ACC112 (cell line): ENCODE data around the gene MYLK.
A peak's percentile ranks its signal among the peaks of the same experiment; 100 is the strongest.

ENCODE experiments used
- H2AFZ ChIP-seq: fragments of 200-600 bp; sonication (generic); one replicate; pipeline ENCODE4 v1.6.0; 2017; ENCODE audit warnings: antibody characterized with exemption, low read length; ENCODE audit not compliant: unreplicated experiment
- H3K27ac ChIP-seq: fragments of 200-600 bp; sonication (generic); 2 replicates; pipeline ENCODE4 v1.5.1; 2014; ENCODE audit warnings: low read depth, mild to moderate bottlenecking, antibody characterized with exemption, low read length, moderate library complexity
- H3K27me3 ChIP-seq: fragments of 200-600 bp; sonication (generic); 2 replicates; pipeline ENCODE4 v1.6.1; 2014; ENCODE audit warnings: mild to moderate bottlenecking, antibody characterized with exemption, low read length, moderate library complexity, mixed read lengths; ENCODE audit not compliant: insufficient read depth
- H3K36me3 ChIP-seq: fragments of 200-600 bp; sonication (generic); 2 replicates; pipeline ENCODE4 v1.6.1; 2016; ENCODE audit warnings: mild to moderate bottlenecking, antibody characterized with exemption, low read length, moderate library complexity, mixed read lengths; ENCODE audit not compliant: insufficient read depth
- H3K4me1 ChIP-seq: fragments of 200-600 bp; sonication (generic); one replicate; pipeline ENCODE4 v1.6.1; 2016; ENCODE audit warnings: low read length, mixed read lengths; ENCODE audit not compliant: insufficient read depth, unreplicated experiment, control insufficient read depth
- H3K4me3 ChIP-seq: fragments of 200-600 bp; sonication (generic); 2 replicates; pipeline ENCODE4 v1.5.1; 2014; ENCODE audit warnings: mild to moderate bottlenecking, low read depth, low read length
- H3K79me2 ChIP-seq: fragments of 200-600 bp; sonication (generic); one replicate; pipeline ENCODE4 v1.6.0; 2016; ENCODE audit warnings: low read length; ENCODE audit not compliant: control insufficient read depth, unreplicated experiment, insufficient read depth

MYLK gene

DNA sequence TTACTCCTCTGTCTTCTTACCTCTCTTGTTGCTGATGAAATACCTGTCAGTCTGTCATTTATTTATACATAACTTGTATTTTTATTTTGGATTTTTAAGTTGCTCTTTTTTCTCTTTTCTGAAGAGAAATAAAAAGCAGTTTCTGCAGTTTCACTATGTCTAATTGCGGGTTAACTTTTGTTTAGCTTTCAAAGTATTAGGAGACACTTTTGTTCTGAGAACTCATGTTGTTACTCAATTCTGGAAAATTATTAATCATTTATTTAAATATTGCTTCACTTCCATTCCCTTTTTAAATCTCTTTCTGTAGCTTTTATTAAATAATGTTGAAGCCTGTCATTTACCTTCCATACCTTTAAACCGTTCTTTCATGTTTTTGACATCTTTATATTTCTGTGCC lies 29.2 kb downstream of the MYLK start:
- H3K79me2 ChIP-seq, result no peaks in the 10 kb centered on the region
- no peak overlapping the region for H2AFZ ChIP-seq
- no peaks in the 10 kb centered on the region for H3K36me3 ChIP-seq
- H3K27ac ChIP-seq, result no peak overlapping the region
- H3K4me3 ChIP-seq, result no peak overlapping the region
- H3K27me3 ChIP-seq, result no peaks in the 10 kb centered on the region
- no peaks in the 10 kb centered on the region for H3K4me1 ChIP-seq

DNA sequence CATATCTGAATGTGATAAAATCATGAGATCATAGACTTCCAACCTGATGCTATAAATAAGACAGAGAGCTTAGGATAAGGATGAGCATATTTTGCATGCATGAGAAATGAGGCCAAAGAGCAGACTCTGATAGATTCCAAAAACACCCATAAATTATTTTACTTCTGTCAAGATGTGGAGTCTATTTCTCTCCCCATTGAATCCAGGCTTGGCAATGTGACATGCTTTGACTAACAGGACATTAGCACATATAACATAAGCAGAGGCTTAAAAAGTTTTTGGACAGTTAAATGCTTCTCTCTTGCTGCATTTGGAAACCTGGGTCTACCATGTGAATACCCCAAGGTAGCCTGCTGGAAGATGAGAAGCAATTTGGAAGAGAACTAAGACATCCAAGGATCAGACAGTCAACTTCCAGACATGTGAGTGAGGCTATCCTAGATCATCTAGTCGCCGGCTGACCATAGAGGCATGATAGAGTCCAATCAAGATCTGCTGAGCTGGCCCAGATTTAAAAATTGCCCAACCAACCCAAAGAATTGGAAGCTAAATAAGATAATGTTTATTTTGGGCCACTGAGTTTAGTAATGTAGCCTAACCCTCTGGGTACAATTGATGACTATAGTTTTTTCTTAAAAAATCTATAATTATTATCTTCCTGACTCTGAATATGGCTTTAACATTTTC lies 30.3 kb downstream of the MYLK start:
- Histone ChIP-seq H2AFZ (no peak overlapping the region), H3K27ac (no peak overlapping the region), H3K4me3 (no peak overlapping the region), H3K79me2 (no peaks in the 10 kb centered on the region), H3K27me3 (no peaks in the 10 kb centered on the region), H3K36me3 (no peaks in the 10 kb centered on the region), H3K4me1 (no peaks in the 10 kb centered on the region)

DNA sequence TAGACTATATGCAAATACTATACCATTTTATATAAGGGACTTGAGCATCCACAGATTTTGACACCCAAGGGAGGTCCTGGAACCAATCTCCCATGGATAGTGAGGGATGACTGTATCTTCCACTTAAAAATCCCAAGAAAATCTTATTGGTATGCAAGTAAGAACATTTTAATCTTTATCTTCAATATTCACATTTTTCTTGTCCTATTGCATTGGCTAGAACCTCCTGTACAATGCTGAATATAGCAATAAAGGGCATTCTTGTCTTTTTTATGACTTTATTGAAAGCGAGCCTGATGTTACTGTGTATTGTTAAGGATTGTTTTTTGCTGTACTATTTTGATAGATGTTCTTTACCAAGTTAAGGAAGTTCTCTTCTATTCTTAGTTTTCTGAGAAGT lies 36.9 kb downstream of the MYLK start:
- Histone ChIP-seq H3K36me3 (no peaks in the 10 kb centered on the region), H3K27me3 (no peaks in the 10 kb centered on the region), H3K79me2 (no peaks in the 10 kb centered on the region), H3K4me1 (no peaks in the 10 kb centered on the region), H2AFZ (no peak overlapping the region), H3K4me3 (no peak overlapping the region), H3K27ac (no peak overlapping the region)

GRCh38 chr3:123843668-123844067 lies 40.5 kb downstream of the MYLK start:
- Histone ChIP-seq H3K79me2 (no peaks in the 10 kb centered on the region), H3K27ac (no peak overlapping the region), H3K36me3 (peaks cover 9% of the 10 kb centered on the region; the same call in 1 of the 2 replicates), H2AFZ (no peak overlapping the region), H3K4me1 (no peaks in the 10 kb centered on the region), H3K27me3 (no peaks in the 10 kb centered on the region), H3K4me3 (no peak overlapping the region)

DNA sequence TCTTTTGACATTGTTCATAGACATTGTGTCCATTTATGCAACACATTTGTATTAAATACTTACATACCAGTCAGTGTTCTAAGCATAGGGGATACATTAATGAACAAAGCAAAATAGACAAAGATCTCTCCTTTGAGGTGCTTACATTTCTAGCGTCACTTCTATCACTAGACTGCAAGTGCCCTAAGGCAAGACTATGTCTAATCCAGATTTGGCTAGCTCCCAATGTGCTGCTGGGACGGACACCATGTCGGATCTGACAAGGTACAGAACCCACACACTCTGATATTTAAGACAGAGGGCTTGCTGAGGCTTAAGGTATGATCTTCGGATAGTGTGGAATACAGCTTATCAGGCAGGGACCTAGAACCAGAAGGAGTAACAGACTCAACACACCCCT lies 41.4 kb downstream of the MYLK start:
- Histone ChIP-seq H3K27me3 (no peaks in the 10 kb centered on the region), H3K4me3 (no peak overlapping the region), H2AFZ (no peak overlapping the region), H3K36me3 (peaks cover 12% of the 10 kb centered on the region; the same call in 1 of the 2 replicates), H3K4me1 (no peaks in the 10 kb centered on the region), H3K79me2 (no peaks in the 10 kb centered on the region), H3K27ac (no peak overlapping the region)

DNA sequence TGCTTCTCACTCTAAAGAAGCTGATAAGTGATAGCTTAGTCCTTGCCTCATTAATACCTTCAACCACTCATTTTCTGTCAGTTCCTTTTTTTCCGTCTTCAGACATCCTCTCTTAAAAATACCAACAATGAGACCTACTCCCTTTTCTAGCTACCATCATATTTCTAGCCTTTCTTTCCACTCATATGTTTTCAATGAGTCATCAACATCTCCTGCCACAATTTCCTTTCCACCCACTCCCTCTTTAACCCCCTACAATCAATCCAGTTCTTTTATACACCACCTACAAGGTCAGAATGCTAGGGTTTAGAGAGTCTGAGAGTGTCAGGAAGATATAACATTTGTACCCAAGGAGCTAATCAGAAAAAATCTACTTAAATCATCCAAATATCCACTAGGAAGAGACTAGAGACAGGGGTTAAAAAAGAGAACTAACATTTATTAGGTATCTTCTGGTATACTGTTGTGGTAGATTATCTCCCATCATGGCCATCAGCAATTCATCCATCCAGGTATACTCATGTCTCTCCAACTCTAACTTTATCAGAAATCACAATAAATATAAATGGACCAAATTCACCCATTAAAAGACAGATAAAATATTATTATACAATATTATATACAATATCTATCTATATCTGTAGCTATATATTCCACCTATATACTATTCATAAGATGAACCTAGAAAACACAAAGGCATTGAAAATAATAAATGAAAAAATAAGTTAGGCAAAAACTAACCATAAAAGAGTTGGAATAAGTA lies 42.5 kb downstream of the MYLK start:
- Histone ChIP-seq H3K79me2 (no peaks in the 10 kb centered on the region), H3K4me3 (no peak overlapping the region), H3K27ac (no peak overlapping the region), H2AFZ (peak overlapping the region; percentile 27), H3K27me3 (no peaks in the 10 kb centered on the region), H3K4me1 (no peaks in the 10 kb centered on the region), H3K36me3 (peaks cover 12% of the 10 kb centered on the region; the same call in 1 of the 2 replicates)

DNA sequence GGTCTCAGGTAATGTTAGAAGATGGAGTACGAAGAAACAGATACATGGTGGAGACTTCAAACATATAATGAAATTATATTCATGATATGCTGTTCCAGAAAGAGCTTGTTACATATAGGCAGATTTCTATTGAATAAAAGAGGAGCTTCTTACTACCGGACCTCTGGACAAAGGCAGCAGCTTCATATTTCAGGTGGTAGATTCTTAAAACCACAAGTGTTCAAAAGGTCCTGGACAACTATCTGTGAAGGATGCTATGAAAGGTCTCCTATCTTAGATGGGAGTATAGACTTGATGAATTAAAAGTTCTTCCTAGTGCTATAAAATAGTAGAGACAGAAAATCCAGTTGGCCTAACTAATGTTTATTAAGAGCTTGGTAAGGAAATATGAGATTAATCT lies 43.2 kb downstream of the MYLK start:
- Histone ChIP-seq H3K27me3 (no peaks in the 10 kb centered on the region), H3K4me1 (no peaks in the 10 kb centered on the region), H2AFZ (no peak overlapping the region), H3K79me2 (no peaks in the 10 kb centered on the region), H3K36me3 (peaks cover 12% of the 10 kb centered on the region; the same call in 1 of the 2 replicates), H3K4me3 (no peak overlapping the region), H3K27ac (no peak overlapping the region)

DNA sequence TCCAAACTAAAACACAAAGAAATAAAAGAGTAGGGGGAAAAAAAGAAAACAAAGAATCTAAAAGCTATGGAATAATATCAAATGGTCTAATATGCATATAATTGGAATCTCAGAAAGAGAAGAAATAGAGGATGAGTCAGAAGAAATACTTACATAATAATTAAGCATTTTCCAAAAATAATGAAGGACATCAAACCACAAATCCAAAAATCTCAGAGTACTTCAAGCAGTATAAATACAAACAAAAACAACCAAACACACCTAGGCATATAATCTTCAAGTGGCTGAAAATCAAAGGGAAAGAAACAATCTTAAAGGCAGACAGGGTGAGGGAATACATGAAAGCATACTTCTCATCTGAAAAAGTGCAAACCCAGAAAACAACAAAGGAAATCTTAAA lies 46.3 kb downstream of the MYLK start:
- Histone ChIP-seq H3K4me3 (no peak overlapping the region), H2AFZ (no peak overlapping the region), H3K4me1 (peaks cover 21% of the 10 kb centered on the region), H3K27ac (no peak overlapping the region), H3K36me3 (peaks cover 12% of the 10 kb centered on the region; the same call in 1 of the 2 replicates), H3K27me3 (no peaks in the 10 kb centered on the region), H3K79me2 (no peaks in the 10 kb centered on the region)

DNA sequence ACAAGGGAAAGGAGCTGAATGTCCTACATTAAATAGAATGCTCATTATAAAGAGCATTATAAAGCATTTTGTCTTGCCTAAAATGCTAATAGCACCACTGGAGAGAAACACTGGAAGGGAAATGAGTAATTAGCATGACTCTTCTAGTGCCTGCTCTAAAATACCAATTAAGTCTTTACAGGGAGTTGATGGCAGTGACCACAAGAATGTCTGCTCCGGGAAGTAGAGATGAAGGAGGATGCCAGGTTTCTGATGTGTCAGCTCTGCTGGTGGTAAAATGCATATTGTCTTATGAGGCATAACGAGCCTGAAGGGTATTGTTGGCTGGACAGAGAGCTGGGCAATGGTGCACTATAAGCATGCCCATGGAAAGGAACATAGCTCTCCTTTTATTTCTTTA lies 49.5 kb downstream of the MYLK start:
- Histone ChIP-seq H2AFZ (no peak overlapping the region), H3K4me3 (no peak overlapping the region; the same call in 1 of the 2 replicates), H3K4me1 (peaks cover 21% of the 10 kb centered on the region), H3K79me2 (no peaks in the 10 kb centered on the region), H3K27ac (0 out of 2 replicates have a peak overlapping the region, but pooled peaks have one; percentile 6), H3K27me3 (no peaks in the 10 kb centered on the region), H3K36me3 (0 out of 2 replicates have a peak, but pooled peaks cover 10% of the 10 kb centered on the region)

- H3K27me3 ChIP-seq, result no peaks in the 10 kb centered on the region
- H3K27ac ChIP-seq, result no peak overlapping the region
- no peaks in the 10 kb centered on the region for H3K79me2 ChIP-seq
- H3K36me3 ChIP-seq, result peaks cover 11% of the 10 kb centered on the region
- no peak overlapping the region for H3K4me3 ChIP-seq
- H2AFZ ChIP-seq, result no peak overlapping the region
- H3K4me1 ChIP-seq, result peaks cover 21% of the 10 kb centered on the region
Observed at GRCh38 chr3:123833398-123833785, 50.7 kb downstream of the MYLK start.
